GM18526 (cell line): ENCODE data around the gene JAK1.

Source experiments
- POLR2A ChIP-seq: IDR thresholded peaks from 3 replicates; pipeline ENCODE4 v1.6.1; 2011; ENCODE audit not compliant: insufficient read length; ENCODE audit errors: extremely low read depth

Gene JAK1

GRCh38 chr1:64849942-64850341 lies 116.4 kb downstream of the JAK1 start:
- TF ChIP-seq POLR2A, result no peak

GRCh38 chr1:64848803-64849202 lies 117.5 kb downstream of the JAK1 start:
- no peak for TF ChIP-seq POLR2A

- no peak for TF ChIP-seq POLR2A
These were observed 118.2 kb downstream of the JAK1 start for GRCh38 chr1:64848136-64848535.

- TF ChIP-seq POLR2A, result no peak
These were observed 118.7 kb downstream of the JAK1 start for GRCh38 chr1:64847666-64848065.

- TF ChIP-seq POLR2A, result no peak
These were observed 119.5 kb downstream of the JAK1 start for GRCh38 chr1:64846573-64847430.

GRCh38 chr1:64845831-64846425 lies 120.4 kb downstream of the JAK1 start:
- no peak for TF ChIP-seq POLR2A

GRCh38 chr1:64844609-64845008 lies 121.7 kb downstream of the JAK1 start:
- no peak for TF ChIP-seq POLR2A

GRCh38 chr1:64844175-64844574 lies 122.2 kb downstream of the JAK1 start:
- TF ChIP-seq POLR2A, result no peak

GRCh38 chr1:64843675-64844074 lies 122.7 kb downstream of the JAK1 start:
- TF ChIP-seq POLR2A, result no peak

- TF ChIP-seq POLR2A, result no peak
These were observed 124.1 kb downstream of the JAK1 start for GRCh38 chr1:64842224-64842623.

- no peak for TF ChIP-seq POLR2A
These were observed 124.9 kb downstream of the JAK1 start for GRCh38 chr1:64841330-64842065.

GRCh38 chr1:64839732-64840405 lies 126.5 kb downstream of the JAK1 start:
- TF ChIP-seq POLR2A, result no peak

- no peak for TF ChIP-seq POLR2A
These were observed 127.1 kb downstream of the JAK1 start for GRCh38 chr1:64839261-64839660.

GRCh38 chr1:64838486-64838885 lies 127.9 kb downstream of the JAK1 start:
- TF ChIP-seq POLR2A, result no peak

- TF ChIP-seq POLR2A, result no peak
These were observed 129.5 kb downstream of the JAK1 start for GRCh38 chr1:64836802-64837201.
